ENCODE measurements around the gene OXER1.

The OXER1 gene

DNA sequence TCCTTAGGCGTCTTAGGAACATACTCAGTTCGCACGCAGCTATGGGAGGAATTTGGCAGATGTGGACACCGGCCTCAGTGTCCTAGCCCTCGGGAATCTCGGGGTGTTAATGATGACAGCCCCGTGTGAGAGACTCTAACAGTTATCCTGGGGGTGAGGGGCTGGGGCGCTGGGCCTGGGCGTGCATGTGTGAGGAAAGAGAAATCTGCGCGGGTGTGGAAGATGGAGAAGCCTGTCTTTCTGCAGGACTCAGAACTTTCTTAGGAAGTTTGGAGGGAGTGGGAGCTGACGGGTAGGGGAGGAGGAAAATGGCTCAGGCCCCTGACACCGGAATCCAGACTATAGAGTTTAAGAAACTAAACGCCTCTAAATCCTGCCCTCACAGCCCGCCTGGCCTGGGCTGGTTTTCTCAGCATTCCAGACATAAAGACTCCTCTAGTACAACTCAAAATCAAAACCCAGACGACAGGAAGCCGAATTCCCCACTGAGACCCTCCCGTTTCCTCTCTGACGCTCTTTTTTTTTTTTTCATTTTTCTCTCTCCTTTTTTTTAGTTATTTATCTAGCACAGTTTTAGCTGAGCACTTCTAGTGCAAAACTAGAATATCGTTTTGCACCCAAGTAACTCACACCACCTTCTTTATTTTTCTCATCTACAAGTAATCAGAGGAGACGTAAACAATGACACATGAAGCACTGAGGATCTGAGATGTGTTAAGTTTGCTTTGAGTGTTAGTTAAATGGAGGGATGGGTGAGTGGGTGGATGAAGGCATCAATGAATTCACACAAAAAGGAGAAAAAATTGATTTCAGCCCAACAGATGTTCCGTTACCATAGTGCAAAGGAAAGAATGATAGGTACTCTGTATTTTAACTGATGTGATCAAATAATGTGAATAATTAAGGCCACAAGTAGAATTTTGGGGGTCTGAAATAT is 29.7 kb upstream of the OXER1 start:
- no peak for DNase-seq

DNA sequence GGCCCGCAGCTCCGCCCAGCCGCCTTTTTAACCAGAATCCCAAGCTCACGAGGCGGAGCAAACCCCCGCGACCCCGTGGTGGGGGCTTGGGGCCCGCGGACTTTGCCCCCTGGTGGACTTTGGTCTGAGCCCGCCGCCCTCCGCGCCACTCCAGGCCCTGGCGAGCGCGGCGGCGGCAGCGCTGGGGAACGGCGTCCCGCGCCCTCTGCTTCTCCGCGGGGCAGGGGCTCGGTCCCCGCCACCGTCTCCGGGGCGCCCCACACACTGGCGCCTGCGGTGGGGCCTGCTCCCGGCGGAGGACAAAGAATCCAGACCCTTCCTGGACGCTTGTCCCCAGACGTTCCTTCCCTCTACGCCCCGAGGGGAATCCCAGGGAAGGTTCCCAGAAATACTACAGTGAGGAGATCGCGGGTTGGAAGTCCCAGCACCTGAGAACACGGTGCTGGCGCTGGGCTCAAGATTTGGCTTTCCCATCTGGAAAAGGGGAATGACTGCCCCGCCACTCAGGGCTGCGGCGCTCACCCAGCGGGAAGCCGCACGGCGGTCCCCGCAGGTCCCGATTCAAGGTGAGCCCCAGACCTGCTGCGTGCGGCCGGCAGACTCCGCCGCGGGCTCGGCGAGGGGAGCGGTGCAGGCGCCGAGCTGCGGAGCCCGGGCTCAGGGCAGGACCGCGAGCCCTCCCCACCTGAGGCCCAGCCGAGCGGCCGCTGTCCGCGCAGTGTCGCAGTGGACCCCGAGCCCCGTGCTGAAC is 28.8 kb upstream of the OXER1 start, which contains the start of gene HAAO:
TSS of gene HAAO (minus strand) at position 1 of the 751 bp plus-strand sequence. CDS start 47 bp downstream, outside the sequence.
- DNase-seq, result no peak

DNA sequence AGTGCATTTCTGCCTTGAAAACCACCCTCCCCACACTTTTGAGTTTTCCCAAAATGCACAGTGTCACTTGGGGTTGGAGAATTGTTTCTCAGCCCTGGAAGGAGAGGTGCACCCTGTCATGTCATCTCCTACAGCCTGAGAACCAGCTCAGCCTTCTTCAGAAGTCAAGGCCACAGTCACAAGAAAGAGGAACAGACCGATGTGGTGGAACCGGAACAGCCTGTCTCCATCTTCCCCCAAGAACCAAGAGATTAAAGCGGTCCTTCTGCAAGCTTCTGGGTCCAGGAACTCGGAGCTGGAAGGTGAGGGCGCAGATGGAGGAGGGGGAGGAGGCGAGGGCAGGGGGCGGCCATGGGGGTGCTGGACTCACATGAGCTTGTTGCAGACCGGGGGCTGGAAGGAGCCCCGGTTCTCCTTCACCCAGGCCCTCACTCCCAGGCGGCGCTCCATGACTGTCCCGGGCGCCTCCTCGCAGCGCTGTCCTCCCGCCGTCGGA is 28.2 kb upstream of the OXER1 start:
- no peak for DNase-seq

DNA sequence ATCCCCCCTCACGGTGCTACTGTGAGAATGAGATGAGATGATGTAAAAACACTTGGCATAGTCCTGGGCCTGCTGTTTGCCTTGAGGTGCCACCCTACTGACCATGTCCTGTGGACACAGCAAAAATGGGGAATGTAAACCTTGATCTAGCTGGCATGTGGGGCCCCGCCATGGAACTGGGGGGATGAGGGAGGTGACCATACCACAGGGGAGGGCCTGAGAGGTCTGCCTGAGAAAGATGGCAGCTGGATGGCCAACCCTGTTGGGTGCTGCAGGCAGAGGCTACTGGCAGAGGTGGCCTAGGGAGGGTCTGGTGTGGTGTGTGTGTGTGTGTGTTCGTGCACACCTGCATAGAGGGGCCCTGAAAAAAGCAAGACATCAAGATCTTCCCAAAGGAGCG is 27.7 kb upstream of the OXER1 start:
- DNase-seq, result no peak

DNA sequence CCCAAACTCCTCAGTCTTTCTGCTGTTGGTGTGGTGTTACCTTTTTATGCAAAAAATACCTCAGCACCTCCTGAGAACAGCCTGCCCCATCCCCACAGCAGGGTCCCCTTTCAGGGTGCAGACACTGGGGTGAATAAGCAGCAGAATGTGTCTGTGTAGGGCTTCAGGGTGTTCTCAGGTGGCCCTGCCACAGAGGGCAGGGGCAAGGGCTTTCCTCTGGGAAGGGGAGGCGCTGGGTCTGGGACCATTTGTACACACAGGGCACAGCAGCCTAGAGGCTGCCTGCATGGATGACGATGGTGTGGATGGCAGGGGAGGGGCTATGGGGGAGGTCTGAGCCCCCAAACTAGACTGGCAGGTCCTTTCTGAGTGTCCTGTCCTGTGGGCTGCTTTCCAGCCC is 25.8 kb upstream of the OXER1 start:
- DNase-seq, result no peak

DNA sequence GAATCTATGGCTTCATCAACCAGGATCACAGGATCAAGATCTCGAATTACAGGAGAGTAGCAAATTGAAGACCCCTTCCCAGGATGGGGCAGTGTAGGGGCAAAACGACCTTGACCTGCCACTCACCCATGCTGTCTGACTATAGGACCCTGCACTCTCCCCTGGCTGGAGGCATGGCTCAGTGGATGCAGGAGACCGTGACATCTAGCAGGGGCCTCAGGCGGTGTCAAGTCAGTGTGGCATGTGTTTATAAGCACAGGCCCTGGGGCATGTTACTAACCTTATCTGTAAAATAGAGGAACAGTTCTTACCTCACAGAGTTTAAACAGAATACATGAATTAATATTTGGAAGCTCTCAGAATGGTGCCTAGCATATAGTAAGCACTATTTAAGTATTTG is 24.9 kb upstream of the OXER1 start:
- DNase-seq, result no peak

DNA sequence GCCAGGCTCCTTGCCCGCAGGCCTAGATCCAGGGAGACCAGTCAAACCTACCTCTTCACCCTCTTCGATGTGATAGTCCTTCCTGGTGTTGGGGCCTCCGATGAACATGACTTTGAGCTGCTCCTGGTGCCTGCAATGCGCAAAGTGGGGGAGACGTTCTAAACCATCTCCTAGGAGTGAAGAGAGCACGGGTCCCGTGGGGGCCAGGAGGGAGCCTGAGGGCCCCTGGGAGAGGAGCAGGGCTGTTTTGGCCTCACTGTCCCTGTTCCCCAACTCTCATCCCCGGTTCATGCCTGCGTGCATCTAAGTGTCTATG is 24.5 kb upstream of the OXER1 start:
- no peak for DNase-seq

DNA sequence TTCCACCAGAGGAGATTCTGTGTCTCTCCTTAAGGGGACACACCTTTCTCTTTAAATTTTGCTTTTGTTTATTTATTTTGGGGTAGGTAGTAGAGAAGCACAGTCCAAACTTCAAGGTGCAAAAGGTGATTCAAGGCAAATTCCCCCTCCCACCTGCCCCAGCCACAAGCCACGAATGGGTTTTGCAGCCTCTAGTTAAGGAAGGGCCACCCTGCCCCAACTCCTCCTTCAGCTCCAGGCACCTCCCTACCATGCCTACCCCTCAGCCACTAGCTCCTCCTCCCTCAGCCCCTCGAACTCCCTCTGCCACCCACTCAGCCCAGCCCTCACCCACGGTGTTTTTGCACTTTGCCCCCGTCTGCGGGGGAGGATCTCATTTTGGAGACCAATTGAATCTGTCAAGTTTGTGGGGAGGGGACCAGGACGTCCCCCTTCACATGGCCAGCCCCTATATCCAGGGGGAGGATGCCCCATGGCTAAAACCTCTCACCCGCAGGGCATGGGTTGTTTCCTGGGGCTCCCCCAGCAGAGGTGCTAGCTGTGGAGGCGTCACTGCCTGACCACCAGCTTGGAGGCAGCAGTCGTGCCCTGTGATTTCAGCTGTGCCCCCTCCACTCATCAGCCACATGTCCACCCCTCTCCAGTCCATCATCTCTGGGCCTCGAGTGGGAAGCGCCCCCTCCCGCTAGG is 24.0 kb upstream of the OXER1 start:
- DNase-seq, result no peak

DNA sequence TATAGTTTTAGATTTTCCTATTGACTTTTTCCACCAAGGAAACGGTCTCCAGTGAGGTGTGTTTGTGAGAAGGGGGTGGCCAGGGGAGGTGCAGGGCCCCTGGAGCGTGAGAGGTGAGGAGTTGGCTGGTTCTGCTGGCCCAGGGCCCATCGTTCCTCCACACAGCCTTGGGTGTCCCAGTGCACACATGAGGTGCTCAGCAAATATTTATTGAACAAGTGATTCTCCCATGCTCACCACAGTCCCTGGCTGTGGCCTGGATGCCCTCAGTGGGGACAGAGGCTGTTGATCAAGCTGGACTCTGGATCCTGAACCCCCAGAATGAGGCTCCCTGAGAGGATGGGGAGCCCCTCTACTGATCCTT is 23.5 kb upstream of the OXER1 start:
- no peak for DNase-seq

DNA sequence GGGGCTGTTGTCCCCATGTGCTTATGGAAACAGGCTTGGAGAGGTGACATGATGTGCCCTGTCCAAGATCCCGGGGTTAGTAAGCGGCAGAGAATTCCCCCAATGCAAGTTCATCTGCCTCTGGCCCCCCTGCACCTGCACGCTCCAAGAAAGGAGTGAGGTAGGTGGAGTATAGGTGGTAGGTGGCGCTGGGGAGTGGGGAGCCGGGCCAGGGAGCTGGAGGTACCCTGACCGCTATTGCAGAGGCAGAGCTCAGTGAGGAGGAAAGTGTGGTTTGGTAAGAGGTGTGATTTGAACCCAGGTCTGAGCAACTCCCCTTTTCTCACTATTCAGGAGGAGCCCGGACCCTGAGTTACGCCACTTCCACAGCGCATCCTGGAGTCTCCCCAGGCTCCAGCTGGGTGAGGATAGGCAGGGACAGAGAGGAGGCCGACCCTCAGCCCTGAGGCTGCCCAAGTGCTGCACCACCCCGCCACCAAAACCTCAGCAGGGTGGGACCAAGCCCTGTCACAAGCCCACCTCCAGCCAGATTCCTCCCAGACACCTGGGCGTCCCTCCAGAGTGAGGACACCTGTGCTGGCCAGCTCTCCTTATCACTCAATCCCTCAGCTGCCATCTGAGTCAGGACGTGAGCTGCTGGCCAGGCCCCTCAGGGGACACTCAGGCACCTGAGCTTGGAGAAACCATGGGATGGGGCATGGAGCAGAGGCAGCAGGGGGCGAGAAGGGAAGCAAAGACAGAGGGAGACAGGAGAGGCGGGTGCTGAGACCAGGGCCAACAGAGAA is 22.8 kb upstream of the OXER1 start:
- DNase-seq, result no peak

DNA sequence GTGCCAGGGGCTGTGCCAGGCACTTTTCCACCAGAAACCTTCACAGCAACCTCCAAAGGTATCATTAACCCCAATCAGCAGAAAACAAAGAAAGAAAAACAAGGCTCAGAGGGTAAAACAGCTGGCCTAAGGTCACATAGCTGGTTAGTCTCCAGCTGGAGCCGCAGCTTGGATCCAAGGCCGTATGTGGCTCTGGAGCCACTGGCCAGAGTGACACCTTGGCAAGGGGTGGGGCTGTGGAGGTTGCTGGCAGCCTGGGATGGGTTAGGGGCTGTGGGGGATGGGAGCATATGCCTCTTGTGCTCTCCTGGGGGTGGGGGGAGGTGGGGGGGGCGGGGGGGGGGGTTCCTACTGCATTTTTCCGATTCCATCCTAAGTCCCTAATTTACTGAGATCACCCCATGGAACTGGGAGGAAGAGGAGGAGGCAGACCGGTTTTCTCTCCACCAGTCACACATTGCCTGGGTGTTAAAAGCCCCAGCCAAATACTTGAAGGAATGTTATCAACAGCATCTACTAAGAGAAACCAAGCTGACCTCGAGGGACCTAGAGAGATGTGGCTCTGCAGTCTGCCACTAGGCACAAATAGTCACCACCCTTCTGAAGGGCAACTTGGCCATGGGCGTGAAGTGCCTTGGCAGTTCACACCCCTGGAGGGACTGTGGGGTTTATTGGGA is 20.4 kb upstream of the OXER1 start:
- no peak for DNase-seq

DNA sequence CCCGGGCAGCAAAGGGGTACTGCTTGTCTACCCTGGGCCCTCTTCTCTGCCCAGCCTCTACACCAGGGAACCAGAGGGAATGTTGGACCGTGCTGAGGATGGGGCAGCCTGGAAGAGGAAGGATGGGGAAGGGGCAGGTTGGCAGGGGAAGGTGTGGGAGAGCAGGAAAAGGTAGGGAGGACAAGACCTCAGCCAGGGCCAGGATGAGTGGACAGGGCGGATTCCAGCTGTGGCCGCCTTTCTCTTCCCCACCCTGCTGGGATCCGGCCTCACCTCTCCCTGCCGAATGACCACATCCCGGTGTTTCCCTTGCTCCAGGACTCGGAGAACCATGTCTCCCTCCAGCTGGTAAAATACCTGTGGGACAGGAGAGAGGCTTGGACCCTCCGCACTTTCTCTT is 19.6 kb upstream of the OXER1 start:
- no peak for DNase-seq

DNA sequence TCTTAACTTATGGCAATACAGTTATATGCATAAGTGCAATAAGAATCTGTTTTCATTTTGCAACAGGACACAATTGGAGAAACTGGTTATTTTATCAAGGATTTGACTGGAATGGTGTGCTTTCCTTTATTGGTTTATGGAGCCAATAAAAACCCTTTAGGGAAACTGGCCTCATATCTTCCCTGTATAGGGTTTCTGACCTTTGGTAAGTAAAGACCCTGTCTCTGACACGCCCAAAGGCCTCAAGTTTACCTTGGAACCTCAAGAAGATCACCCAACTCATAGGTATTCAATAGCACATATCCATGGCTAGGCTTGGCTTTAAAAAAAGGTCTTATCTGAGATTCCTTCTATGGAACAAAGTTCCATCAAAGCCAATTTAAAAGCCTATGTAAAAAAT is 17.2 kb upstream of the OXER1 start:
- DNase-seq, result no peak

DNA sequence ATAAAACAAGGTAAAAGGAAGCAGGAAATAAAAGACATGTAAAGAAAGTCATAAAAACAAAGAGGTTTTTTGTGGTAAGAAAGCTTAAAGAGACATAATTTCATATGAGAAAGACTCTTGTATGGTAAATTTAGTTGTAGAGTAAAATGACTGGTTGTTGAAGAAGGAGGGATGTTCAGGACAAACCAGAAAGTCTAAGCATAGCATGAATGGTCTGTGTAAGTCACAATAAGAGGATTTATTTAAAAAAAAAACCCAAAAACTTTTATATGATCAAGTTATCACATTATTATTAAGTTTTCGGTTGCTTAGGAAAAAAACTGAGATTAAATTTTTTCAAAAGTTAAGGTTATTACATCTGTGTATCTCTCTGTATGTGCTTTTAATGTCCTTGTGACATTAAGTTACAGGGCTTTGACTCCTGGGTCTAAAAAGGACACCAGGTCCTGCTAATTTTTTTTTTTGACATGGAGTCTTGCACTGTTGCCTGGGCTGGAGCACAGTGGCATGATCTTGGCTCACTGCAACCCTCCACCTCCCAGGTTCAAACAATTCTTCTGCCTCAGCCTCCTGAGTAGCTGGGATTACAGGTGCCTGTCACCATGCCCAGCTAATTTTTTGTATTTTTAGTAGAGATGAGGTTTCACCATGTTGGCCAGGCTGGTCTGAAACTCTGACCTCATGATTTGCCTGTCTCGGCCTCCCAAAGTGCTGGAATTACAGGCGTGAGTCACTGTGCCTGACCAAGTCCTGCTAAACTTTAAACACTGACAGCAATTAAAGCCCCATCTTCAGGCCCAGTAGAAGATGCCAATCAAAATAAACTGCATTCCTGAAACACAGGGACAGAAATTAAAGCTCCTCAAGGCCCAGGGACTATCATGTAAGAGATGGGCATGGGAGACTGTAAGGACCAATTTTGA is 14.2 kb upstream of the OXER1 start:
- DNase-seq, result peak; percentile 26

DNA sequence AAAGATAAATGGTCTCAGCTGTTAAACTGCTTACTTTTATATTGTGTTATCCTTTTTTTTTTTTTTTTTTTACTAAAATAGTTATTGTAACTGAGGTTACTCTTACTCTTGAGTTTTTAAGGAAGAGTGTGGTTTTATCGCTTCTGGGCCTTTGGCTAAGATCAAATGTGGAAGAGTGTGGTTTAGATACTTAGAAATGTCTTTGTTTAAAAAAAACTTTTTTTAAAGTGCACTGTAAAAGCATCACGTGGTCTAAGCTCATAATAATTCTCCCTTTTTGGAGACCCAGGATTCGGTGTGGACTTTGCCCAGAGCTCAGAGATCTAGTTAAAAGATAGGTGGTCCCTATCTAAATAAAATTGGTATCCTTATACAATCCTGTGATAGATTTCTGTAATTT is 11.9 kb upstream of the OXER1 start:
- no peak for DNase-seq

DNA sequence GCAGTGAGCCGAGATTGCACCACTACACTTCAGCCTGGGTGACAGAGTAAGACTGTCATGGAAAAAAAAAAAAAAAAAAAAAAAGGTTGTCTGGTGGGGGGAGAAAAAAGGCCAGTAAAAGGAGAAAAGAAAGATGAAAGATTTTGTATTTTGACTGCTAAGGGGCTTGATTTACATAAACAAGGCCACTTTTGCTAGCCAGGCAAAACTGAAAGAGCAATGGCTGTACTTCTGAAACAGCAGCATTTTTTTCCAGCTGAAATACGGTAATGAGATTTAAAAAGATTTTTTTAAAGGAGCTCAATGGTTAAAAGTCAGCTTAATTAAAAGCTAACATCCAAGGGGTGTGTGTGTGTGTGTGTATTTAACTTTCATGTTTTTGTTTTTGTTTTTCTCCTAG is 11.3 kb upstream of the OXER1 start:
- DNase-seq, result no peak

DNA sequence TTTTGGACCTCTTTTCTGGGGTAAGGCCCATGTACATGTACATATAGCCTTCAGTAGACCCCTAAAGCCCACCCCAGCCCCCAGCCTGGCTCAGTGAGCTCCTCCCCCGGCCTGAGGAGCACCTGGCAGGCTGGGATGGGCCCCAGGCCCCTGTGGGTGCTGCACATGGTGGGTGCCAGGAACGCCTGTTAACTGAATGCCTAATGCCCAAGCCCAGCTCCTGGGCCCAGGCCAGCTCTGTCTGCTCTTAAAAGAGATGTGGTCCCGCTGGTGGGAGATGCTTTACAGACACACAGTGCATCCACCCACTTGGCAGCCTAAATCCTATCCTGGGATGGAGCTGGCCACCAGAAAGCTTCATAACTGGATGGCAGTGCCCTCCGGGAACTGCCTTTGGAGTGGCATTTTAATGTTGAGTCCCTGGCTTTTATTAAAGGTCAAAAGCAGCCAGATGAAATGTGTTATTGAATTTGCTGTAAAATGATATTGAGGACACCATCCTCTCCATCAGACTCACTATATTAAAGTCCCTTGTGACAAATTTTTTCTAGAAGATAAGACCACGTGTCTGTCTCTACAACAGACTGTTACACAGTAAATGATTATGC is 7.7 kb upstream of the OXER1 start:
- DNase-seq, result no peak

DNA sequence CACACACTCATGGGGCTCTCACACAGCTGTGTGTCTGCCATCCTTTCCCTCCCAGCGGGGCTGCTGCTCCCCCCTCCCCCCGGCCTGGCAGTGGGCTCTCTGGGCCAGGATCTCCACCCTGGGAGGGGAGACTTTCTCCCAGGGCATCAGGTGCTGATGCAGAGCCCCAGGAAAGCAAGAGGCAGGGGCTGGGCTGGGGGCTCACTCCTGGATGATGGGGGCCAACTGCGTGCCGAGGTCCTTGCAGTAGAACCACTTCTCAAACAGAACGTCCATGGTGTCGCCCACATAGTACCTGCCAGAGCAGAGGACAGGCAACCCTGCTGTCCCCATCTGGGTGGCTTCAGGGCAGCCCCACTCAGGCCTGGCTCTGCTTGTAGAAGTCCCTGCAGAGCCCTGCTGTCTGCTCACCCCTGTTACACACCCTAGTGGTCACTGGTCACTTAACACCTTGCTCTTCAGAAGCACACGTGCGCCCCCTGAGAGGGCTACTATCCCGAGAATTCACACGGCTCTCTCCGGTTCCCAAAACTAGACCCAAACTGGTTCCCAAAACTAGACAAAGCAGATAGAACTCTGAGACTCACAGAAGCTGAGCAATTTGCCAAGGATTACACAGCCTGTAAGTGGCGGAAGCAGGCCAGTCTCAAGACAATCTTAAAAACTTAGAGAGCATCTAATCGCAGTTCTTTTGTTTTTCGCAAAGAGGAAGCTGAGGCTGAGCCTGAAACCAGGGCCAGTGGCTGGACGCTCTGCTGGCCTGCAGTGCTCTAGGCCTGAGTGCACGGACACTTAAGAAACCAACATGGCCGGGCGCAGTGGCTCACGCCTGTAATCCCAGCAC is 6.6 kb upstream of the OXER1 start:
- DNase-seq, result no peak

DNA sequence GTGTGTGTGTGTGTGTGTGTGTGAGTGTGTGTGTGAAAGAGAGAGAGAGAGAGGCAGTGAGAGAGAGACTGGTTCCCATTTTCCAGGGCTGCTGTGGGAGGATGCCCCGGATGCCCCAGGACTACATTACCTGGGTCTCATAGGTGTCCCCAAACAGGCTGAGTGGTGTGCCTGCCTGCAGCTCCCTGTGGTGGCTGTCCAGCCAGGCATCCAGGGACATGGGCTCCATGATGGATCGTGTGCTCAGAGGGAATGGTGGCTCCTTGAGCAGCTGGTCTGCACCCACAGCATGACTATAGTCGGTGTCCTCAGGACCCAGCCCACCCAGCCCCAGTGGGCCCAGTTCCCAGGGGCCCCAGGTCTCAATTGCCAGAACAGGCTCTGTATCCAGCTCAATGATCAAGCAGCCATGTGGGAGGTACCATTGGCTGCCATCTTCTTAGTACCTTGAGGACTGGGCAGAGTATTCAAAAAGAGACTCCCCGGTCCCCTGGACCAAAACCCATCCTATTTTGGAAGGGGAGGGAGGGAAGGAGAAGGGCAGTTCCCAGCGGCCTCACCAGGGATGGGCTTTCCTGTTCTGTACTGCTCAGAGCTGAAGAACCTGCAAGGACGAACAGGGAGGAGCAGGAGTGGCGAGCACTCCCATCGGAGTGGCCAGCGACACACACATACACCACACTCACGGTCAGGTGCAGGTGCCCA is 5.8 kb upstream of the OXER1 start:
- no peak for DNase-seq

All from T1000 (cell line).